WTC11 (cell line): ENCODE data around the gene SLC25A6. TPM values are rescaled to one million over a fixed set of nuclear protein-coding genes. Genes with fewer than 3 reads are reported as not detected.

Experiments used
- ATAC-seq: fragments of 200-7000 bp; cut with Tn5 transposase; 2 replicates; pipeline ENCODE4 v1.10.0; 2021; ENCODE audit warnings: mild to moderate bottlenecking, moderate library complexity
- CTCF ChIA-PET: fragments of 300-600 bp; sonication (Branson Sonifier 250); formaldehyde crosslinking; loops from one replicate; lab custom pipeline; 2021; ENCODE audit warnings: antibody characterized with exemption; lab: Charles Lee
- POLR2A ChIA-PET: fragments of 350-600 bp; sonication (Branson Sonifier 250); formaldehyde crosslinking; loops from one replicate; lab custom pipeline; 2021; ENCODE audit warnings: antibody characterized with exemption; lab: Charles Lee
- DNase-seq: peaks from one replicate; pipeline ENCODE4 v3.0.0; 2021; ENCODE audit warnings: low spot score
- H3K27ac Mint-ChIP-seq: 2 replicates; pipeline ENCODE4 v1.8.0; 2021; ENCODE audit warnings: mixed read lengths
- H3K27me3 Mint-ChIP-seq: 2 replicates; pipeline ENCODE4 v1.8.0; 2021; ENCODE audit warnings: low read depth, mild to moderate bottlenecking, moderate library complexity, mixed read lengths
- H3K36me3 Mint-ChIP-seq: 2 replicates; pipeline ENCODE4 v1.8.0; 2021; ENCODE audit warnings: mixed read lengths
- H3K4me1 Mint-ChIP-seq: 2 replicates; pipeline ENCODE4 v1.8.0; 2022; ENCODE audit warnings: mixed read lengths
- H3K4me3 Mint-ChIP-seq: 2 replicates; pipeline ENCODE4 v1.8.0; 2021; ENCODE audit warnings: mild to moderate bottlenecking, moderate library complexity, mixed read lengths
- H3K9me3 Mint-ChIP-seq: 2 replicates; pipeline ENCODE4 v1.8.0; 2021; ENCODE audit warnings: mixed read lengths
- GABPB1 ChIP-seq: sonication (generic); formaldehyde crosslinking; IDR thresholded peaks from 2 replicates; pipeline ENCODE4 v1.8.1; 2023; ENCODE audit warnings: mild to moderate bottlenecking, missing genetic modification reagents
- IRF2 ChIP-seq: sonication (generic); formaldehyde crosslinking; IDR thresholded peaks from 2 replicates; pipeline ENCODE4 v1.8.0; 2022; ENCODE audit warnings: low read depth, missing genetic modification reagents, borderline replicate concordance
- JAZF1 ChIP-seq: fragments of 250-450 bp; sonication (Bioruptor Pico); IDR thresholded peaks from 2 replicates; pipeline ENCODE4 v1.9.0; 2021; ENCODE audit warnings: moderate library complexity, mild to moderate bottlenecking, inconsistent platforms
- NR2C2 ChIP-seq: sonication (generic); formaldehyde crosslinking; IDR thresholded peaks from 2 replicates; pipeline ENCODE4 v1.8.0; 2022; ENCODE audit warnings: mild to moderate bottlenecking, missing genetic modification reagents
- NR3C1 ChIP-seq: sonication (generic); formaldehyde crosslinking; conservative IDR thresholded peaks from 2 replicates; pipeline ENCODE4 v1.8.1; 2023; ENCODE audit warnings: low read depth, mild to moderate bottlenecking, missing genetic modification reagents
- RELA ChIP-seq: sonication (generic); formaldehyde crosslinking; IDR thresholded peaks from 2 replicates; pipeline ENCODE4 v1.8.1; 2022; ENCODE audit warnings: missing genetic modification reagents, mild to moderate bottlenecking, borderline replicate concordance
- RORB ChIP-seq: fragments of 250-450 bp; sonication (Bioruptor Pico); IDR thresholded peaks from 2 replicates; pipeline ENCODE4 v1.9.0; 2021; ENCODE audit warnings: mild to moderate bottlenecking
- SP1 ChIP-seq: sonication (generic); formaldehyde crosslinking; conservative IDR thresholded peaks from 2 replicates; pipeline ENCODE4 v1.8.1; 2022; ENCODE audit warnings: missing genetic modification reagents
- TEAD1 ChIP-seq: sonication (generic); formaldehyde crosslinking; IDR thresholded peaks from 2 replicates; pipeline ENCODE4 v1.8.0; 2022; ENCODE audit warnings: mild to moderate bottlenecking, missing genetic modification reagents
- ZBTB21 ChIP-seq: sonication (generic); formaldehyde crosslinking; IDR thresholded peaks from 2 replicates; pipeline ENCODE4 v1.8.1; 2023; ENCODE audit warnings: mild to moderate bottlenecking, missing genetic modification reagents, borderline replicate concordance
- ZNF317 ChIP-seq: sonication (generic); formaldehyde crosslinking; IDR thresholded peaks from 2 replicates; pipeline ENCODE4 v1.8.1; 2023; ENCODE audit warnings: low read depth, mild to moderate bottlenecking, moderate library complexity, missing genetic modification reagents, borderline replicate concordance
- ZNF423 ChIP-seq: fragments of 250-450 bp; sonication (Bioruptor Pico); IDR thresholded peaks from 2 replicates; pipeline ENCODE4 v2.1.2; 2022; ENCODE audit warnings: mild to moderate bottlenecking, moderate library complexity
- total RNA-seq: library from RNA; stranded (reverse); gene quantifications from 3 replicates; pipeline ENCODE4 v1.2.3, GENCODE V29; 2021
- TF ChIP-seq, protein P1 (sequence below): sonication (generic); formaldehyde crosslinking; IDR thresholded peaks from 2 replicates; pipeline ENCODE4 v1.8.0; 2023; ENCODE audit warnings: missing genetic modification reagents
- TF ChIP-seq, protein P2 (sequence below): sonication (generic); formaldehyde crosslinking; IDR thresholded peaks from 2 replicates; pipeline ENCODE4 v1.8.1; 2022; ENCODE audit warnings: missing genetic modification reagents, borderline replicate concordance
- TF ChIP-seq, protein P3 (sequence below): fragments of 250-450 bp; sonication (Bioruptor Pico); IDR thresholded peaks from 2 replicates; pipeline ENCODE4 v1.9.0; 2021; ENCODE audit warnings: mild to moderate bottlenecking
- TF ChIP-seq, protein P4 (sequence below): fragments of 250-450 bp; sonication (Bioruptor Pico); IDR thresholded peaks from 2 replicates; pipeline ENCODE4 v1.9.0; 2021; ENCODE audit warnings: moderate library complexity, mild to moderate bottlenecking, inconsistent platforms, borderline replicate concordance
- TF ChIP-seq, protein P5 (sequence below): sonication (generic); formaldehyde crosslinking; conservative IDR thresholded peaks from 2 replicates; pipeline ENCODE4 v1.8.1; 2023; ENCODE audit warnings: mild to moderate bottlenecking, low read depth, missing genetic modification reagents, moderate library complexity
- TF ChIP-seq, protein P6 (sequence below): sonication (generic); formaldehyde crosslinking; IDR thresholded peaks from 2 replicates; pipeline ENCODE4 v1.8.1; 2023; ENCODE audit warnings: mild to moderate bottlenecking, missing genetic modification reagents
- TF ChIP-seq, protein P7 (sequence below): sonication (generic); formaldehyde crosslinking; IDR thresholded peaks from 2 replicates; pipeline ENCODE4 v1.8.1; 2023; ENCODE audit warnings: mild to moderate bottlenecking, missing genetic modification reagents, moderate library complexity
- TF ChIP-seq, protein P8 (sequence below): fragments of 250-450 bp; sonication (Bioruptor Pico); IDR thresholded peaks from 2 replicates; pipeline ENCODE4 v1.9.0; 2021; ENCODE audit warnings: mild to moderate bottlenecking, borderline replicate concordance

Gene SLC25A6
- total RNA-seq, 1 experiment from 2014 or later, result 627 TPM

DNA sequence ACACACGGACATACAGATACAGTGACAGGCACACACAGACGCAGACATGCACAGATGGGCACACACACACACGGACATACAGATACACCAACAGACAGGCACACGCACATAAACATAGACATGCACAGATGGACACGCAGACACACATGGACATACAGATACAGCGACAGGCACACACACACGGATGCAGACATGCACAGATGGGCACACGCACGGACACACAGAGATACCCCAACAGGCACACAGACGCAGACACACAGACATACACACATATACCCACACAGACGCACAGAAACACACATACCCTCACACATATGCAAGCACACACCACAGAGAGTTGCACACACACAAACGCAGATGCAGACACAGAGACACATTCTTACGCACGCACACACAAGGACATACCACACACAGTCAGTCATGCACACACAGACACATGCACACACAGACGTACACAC is 24.4 kb upstream of the SLC25A6 start:
- H3K27ac Mint-ChIP-seq, result no peak overlapping the region
- CTCF ChIA-PET, result no interaction called here
- ATAC-seq, result no peak
- POLR2A ChIA-PET, result no interaction called here
- DNase-seq, result no peak
- peaks cover 12% of the 10 kb centered on the region for H3K4me1 Mint-ChIP-seq
- H3K9me3 Mint-ChIP-seq, result no peaks in the 10 kb centered on the region
- no peak overlapping the region for H3K4me3 Mint-ChIP-seq
- TF ChIP-seq ZNF423 (CRISPR knock-in tag), result no peak
- TF ChIP-seq, protein P1, sequence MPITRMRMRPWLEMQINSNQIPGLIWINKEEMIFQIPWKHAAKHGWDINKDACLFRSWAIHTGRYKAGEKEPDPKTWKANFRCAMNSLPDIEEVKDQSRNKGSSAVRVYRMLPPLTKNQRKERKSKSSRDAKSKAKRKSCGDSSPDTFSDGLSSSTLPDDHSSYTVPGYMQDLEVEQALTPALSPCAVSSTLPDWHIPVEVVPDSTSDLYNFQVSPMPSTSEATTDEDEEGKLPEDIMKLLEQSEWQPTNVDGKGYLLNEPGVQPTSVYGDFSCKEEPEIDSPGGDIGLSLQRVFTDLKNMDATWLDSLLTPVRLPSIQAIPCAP (CRISPR knock-in tag), result no peak
- TF ChIP-seq ZBTB21 (CRISPR knock-in tag), result no peak
- no peak for TF ChIP-seq SP1 (CRISPR knock-in tag)
- no peak for TF ChIP-seq TEAD1
- TF ChIP-seq NR2C2 (CRISPR knock-in tag), result no peak
- no peak for TF ChIP-seq GABPB1 (CRISPR knock-in tag)
- no peak for TF ChIP-seq RORB (CRISPR knock-in tag)
- TF ChIP-seq NR3C1 (CRISPR knock-in tag), result no peak
- TF ChIP-seq, protein P2, sequence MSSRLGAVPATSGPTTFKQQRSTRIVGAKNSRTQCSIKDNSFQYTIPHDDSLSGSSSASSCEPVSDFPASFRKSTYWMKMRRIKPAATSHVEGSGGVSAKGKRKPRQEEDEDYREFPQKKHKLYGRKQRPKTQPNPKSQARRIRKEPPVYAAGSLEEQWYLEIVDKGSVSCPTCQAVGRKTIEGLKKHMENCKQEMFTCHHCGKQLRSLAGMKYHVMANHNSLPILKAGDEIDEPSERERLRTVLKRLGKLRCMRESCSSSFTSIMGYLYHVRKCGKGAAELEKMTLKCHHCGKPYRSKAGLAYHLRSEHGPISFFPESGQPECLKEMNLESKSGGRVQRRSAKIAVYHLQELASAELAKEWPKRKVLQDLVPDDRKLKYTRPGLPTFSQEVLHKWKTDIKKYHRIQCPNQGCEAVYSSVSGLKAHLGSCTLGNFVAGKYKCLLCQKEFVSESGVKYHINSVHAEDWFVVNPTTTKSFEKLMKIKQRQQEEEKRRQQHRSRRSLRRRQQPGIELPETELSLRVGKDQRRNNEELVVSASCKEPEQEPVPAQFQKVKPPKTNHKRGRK (CRISPR knock-in tag), result no peak
- TF ChIP-seq, protein P3, sequence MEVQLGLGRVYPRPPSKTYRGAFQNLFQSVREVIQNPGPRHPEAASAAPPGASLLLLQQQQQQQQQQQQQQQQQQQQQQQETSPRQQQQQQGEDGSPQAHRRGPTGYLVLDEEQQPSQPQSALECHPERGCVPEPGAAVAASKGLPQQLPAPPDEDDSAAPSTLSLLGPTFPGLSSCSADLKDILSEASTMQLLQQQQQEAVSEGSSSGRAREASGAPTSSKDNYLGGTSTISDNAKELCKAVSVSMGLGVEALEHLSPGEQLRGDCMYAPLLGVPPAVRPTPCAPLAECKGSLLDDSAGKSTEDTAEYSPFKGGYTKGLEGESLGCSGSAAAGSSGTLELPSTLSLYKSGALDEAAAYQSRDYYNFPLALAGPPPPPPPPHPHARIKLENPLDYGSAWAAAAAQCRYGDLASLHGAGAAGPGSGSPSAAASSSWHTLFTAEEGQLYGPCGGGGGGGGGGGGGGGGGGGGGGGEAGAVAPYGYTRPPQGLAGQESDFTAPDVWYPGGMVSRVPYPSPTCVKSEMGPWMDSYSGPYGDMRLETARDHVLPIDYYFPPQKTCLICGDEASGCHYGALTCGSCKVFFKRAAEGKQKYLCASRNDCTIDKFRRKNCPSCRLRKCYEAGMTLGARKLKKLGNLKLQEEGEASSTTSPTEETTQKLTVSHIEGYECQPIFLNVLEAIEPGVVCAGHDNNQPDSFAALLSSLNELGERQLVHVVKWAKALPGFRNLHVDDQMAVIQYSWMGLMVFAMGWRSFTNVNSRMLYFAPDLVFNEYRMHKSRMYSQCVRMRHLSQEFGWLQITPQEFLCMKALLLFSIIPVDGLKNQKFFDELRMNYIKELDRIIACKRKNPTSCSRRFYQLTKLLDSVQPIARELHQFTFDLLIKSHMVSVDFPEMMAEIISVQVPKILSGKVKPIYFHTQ (CRISPR knock-in tag), result no peak
- TF ChIP-seq, protein P4, sequence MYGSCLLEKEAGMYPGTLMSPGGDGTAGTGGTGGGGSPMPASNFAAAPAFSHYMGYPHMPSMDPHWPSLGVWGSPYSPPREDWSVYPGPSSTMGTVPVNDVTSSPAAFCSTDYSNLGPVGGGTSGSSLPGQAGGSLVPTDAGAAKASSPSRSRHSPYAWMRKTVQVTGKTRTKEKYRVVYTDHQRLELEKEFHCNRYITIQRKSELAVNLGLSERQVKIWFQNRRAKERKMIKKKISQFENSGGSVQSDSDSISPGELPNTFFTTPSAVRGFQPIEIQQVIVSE (CRISPR knock-in tag), result no peak
- TF ChIP-seq, protein P5, sequence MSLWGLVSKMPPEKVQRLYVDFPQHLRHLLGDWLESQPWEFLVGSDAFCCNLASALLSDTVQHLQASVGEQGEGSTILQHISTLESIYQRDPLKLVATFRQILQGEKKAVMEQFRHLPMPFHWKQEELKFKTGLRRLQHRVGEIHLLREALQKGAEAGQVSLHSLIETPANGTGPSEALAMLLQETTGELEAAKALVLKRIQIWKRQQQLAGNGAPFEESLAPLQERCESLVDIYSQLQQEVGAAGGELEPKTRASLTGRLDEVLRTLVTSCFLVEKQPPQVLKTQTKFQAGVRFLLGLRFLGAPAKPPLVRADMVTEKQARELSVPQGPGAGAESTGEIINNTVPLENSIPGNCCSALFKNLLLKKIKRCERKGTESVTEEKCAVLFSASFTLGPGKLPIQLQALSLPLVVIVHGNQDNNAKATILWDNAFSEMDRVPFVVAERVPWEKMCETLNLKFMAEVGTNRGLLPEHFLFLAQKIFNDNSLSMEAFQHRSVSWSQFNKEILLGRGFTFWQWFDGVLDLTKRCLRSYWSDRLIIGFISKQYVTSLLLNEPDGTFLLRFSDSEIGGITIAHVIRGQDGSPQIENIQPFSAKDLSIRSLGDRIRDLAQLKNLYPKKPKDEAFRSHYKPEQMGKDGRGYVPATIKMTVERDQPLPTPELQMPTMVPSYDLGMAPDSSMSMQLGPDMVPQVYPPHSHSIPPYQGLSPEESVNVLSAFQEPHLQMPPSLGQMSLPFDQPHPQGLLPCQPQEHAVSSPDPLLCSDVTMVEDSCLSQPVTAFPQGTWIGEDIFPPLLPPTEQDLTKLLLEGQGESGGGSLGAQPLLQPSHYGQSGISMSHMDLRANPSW (CRISPR knock-in tag), result no peak
- TF ChIP-seq, protein P6, sequence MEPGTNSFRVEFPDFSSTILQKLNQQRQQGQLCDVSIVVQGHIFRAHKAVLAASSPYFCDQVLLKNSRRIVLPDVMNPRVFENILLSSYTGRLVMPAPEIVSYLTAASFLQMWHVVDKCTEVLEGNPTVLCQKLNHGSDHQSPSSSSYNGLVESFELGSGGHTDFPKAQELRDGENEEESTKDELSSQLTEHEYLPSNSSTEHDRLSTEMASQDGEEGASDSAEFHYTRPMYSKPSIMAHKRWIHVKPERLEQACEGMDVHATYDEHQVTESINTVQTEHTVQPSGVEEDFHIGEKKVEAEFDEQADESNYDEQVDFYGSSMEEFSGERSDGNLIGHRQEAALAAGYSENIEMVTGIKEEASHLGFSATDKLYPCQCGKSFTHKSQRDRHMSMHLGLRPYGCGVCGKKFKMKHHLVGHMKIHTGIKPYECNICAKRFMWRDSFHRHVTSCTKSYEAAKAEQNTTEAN, result no peak
- TF ChIP-seq, protein P7, sequence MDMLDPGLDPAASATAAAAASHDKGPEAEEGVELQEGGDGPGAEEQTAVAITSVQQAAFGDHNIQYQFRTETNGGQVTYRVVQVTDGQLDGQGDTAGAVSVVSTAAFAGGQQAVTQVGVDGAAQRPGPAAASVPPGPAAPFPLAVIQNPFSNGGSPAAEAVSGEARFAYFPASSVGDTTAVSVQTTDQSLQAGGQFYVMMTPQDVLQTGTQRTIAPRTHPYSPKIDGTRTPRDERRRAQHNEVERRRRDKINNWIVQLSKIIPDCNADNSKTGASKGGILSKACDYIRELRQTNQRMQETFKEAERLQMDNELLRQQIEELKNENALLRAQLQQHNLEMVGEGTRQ (CRISPR knock-in tag), result no peak
- no peak for TF ChIP-seq JAZF1 (CRISPR knock-in tag)
- no peak for TF ChIP-seq IRF2 (CRISPR knock-in tag)
- TF ChIP-seq, protein P8, sequence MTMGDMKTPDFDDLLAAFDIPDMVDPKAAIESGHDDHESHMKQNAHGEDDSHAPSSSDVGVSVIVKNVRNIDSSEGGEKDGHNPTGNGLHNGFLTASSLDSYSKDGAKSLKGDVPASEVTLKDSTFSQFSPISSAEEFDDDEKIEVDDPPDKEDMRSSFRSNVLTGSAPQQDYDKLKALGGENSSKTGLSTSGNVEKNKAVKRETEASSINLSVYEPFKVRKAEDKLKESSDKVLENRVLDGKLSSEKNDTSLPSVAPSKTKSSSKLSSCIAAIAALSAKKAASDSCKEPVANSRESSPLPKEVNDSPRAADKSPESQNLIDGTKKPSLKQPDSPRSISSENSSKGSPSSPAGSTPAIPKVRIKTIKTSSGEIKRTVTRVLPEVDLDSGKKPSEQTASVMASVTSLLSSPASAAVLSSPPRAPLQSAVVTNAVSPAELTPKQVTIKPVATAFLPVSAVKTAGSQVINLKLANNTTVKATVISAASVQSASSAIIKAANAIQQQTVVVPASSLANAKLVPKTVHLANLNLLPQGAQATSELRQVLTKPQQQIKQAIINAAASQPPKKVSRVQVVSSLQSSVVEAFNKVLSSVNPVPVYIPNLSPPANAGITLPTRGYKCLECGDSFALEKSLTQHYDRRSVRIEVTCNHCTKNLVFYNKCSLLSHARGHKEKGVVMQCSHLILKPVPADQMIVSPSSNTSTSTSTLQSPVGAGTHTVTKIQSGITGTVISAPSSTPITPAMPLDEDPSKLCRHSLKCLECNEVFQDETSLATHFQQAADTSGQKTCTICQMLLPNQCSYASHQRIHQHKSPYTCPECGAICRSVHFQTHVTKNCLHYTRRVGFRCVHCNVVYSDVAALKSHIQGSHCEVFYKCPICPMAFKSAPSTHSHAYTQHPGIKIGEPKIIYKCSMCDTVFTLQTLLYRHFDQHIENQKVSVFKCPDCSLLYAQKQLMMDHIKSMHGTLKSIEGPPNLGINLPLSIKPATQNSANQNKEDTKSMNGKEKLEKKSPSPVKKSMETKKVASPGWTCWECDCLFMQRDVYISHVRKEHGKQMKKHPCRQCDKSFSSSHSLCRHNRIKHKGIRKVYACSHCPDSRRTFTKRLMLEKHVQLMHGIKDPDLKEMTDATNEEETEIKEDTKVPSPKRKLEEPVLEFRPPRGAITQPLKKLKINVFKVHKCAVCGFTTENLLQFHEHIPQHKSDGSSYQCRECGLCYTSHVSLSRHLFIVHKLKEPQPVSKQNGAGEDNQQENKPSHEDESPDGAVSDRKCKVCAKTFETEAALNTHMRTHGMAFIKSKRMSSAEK, result no peak
- no peak for TF ChIP-seq RELA (CRISPR knock-in tag)
- TF ChIP-seq ZNF317 (CRISPR knock-in tag), result no peak
- H3K36me3 Mint-ChIP-seq, result peaks cover 47% of the 10 kb centered on the region
- no peaks in the 10 kb centered on the region for H3K27me3 Mint-ChIP-seq
